GM21423 (cell line): ENCODE results near the gene UBAP1L.
"Not testable (repeated sequence)": the region's sequence is repeated elsewhere in the genome, so short reads cannot be mapped to it uniquely, and the experiment has no call there.

Experiments used
- ATAC-seq: cut with Tn5 transposase; IDR thresholded peaks from one replicate; pipeline ENCODE4 v1.9.1; 2021; ENCODE audit warnings: mild to moderate bottlenecking, moderate library complexity; ENCODE audit not compliant: unreplicated experiment

Gene UBAP1L

GRCh38 chr15:65100442-65100841 lies 14.6 kb downstream of the UBAP1L start:
- ATAC-seq = no peak

GRCh38 chr15:65099801-65100200 lies 15.2 kb downstream of the UBAP1L start:
- not testable (repeated sequence) for ATAC-seq

GRCh38 chr15:65099336-65099735 lies 15.7 kb downstream of the UBAP1L start:
- ATAC-seq = no peak

GRCh38 chr15:65097651-65098263 lies 17.2 kb downstream of the UBAP1L start:
- ATAC-seq = no peak

- ATAC-seq = no peak
Measured at GRCh38 chr15:65096481-65097385, 18.3 kb downstream of the UBAP1L start.

- ATAC-seq = no peak
Measured at GRCh38 chr15:65095747-65096104, 19.3 kb downstream of the UBAP1L start.

- no peak for ATAC-seq
Measured at GRCh38 chr15:65095011-65095746, 19.8 kb downstream of the UBAP1L start.

GRCh38 chr15:65094294-65094995 lies 20.6 kb downstream of the UBAP1L start:
- no peak for ATAC-seq

- ATAC-seq = not testable (repeated sequence)
Measured at GRCh38 chr15:65093793-65094170, 21.2 kb downstream of the UBAP1L start.

GRCh38 chr15:65092911-65093792 lies 21.8 kb downstream of the UBAP1L start:
- ATAC-seq = no peak

- no peak for ATAC-seq
Measured at GRCh38 chr15:65091946-65092770, 22.8 kb downstream of the UBAP1L start.

- ATAC-seq = no peak
Measured at GRCh38 chr15:65089206-65089824, 25.7 kb downstream of the UBAP1L start.

- ATAC-seq = no peak
Measured at GRCh38 chr15:65088643-65089021, 26.4 kb downstream of the UBAP1L start.

- ATAC-seq = no peak
Measured at GRCh38 chr15:65087873-65088642, 26.9 kb downstream of the UBAP1L start.

GRCh38 chr15:65087411-65087810 lies 27.6 kb downstream of the UBAP1L start:
- no peak for ATAC-seq

GRCh38 chr15:65086680-65087111 lies 28.3 kb downstream of the UBAP1L start:
- no peak for ATAC-seq

GRCh38 chr15:65085990-65086679 lies 28.9 kb downstream of the UBAP1L start:
- ATAC-seq = no peak
